GM23338 (cell line): ENCODE results near the gene PCBP3. TPM values are rescaled to one million over a fixed set of nuclear protein-coding genes. Genes with fewer than 3 reads are reported as not detected.

Experiments used
- ATAC-seq: fragments of 200-7000 bp; cut with Tn5 transposase; 3 replicates; pipeline ENCODE4 v1.9.1; 2020
- DNase-seq: peaks from one replicate; pipeline ENCODE4 v3.0.0-alpha.2; 2015; ENCODE audit warnings: low spot score
- H2AFZ ChIP-seq: fragments of 200-600 bp; sonication (generic); 2 replicates; pipeline ENCODE4 v1.8.0; 2016; ENCODE audit warnings: antibody characterized with exemption, mild to moderate bottlenecking, moderate library complexity
- H3F3A ChIP-seq: fragments of 200-600 bp; sonication (generic); replicated peaks from 2 replicates; pipeline ENCODE4 v1.8.0; 2017; ENCODE audit warnings: antibody characterized with exemption, mixed run types, low read depth
- H3K27ac ChIP-seq: fragments of 200-600 bp; sonication (generic); 2 replicates; pipeline ENCODE4 v1.6.1; 2016; ENCODE audit warnings: low read depth
- H3K27me3 ChIP-seq: fragments of 200-600 bp; sonication (generic); 2 replicates; pipeline ENCODE4 v1.8.0; 2016; ENCODE audit warnings: mild to moderate bottlenecking, mixed run types, moderate library complexity; ENCODE audit not compliant: insufficient read depth
- H3K36me3 ChIP-seq: fragments of 200-600 bp; sonication (generic); 2 replicates; pipeline ENCODE4 v1.8.0; 2016; ENCODE audit warnings: mild to moderate bottlenecking; ENCODE audit not compliant: insufficient read depth
- H3K4me1 ChIP-seq: fragments of 200-600 bp; sonication (generic); 2 replicates; pipeline ENCODE4 v1.8.0; 2016; ENCODE audit warnings: mild to moderate bottlenecking, moderate library complexity; ENCODE audit not compliant: insufficient read depth
- H3K4me2 ChIP-seq: fragments of 200-600 bp; sonication (generic); 2 replicates; pipeline ENCODE4 v1.7.1; 2017; ENCODE audit warnings: mixed run types
- H3K4me3 ChIP-seq: fragments of 200-600 bp; sonication (generic); 2 replicates; pipeline ENCODE4 v1.6.1; 2016; ENCODE audit warnings: mixed run types
- H3K79me2 ChIP-seq: fragments of 200-600 bp; sonication (generic); replicated peaks from 2 replicates; pipeline ENCODE4 v1.8.0; 2017; ENCODE audit warnings: mild to moderate bottlenecking; ENCODE audit not compliant: insufficient read depth
- H3K9me2 ChIP-seq: fragments of 200-600 bp; sonication (generic); 2 replicates; pipeline ENCODE4 v1.8.0; 2017; ENCODE audit not compliant: insufficient read depth
- H4K20me1 ChIP-seq: fragments of 200-600 bp; sonication (generic); replicated peaks from 2 replicates; pipeline ENCODE4 v1.8.0; 2017; ENCODE audit warnings: mild to moderate bottlenecking; ENCODE audit not compliant: insufficient read depth
- H3K27ac Mint-ChIP-seq: 2 replicates; pipeline ENCODE4 v1.8.0; 2020; ENCODE audit warnings: inconsistent platforms, mild to moderate bottlenecking, moderate library complexity, mixed read lengths
- H3K27me3 Mint-ChIP-seq: 3 replicates; pipeline ENCODE4 v1.8.0; 2022; ENCODE audit warnings: low read depth, mild to moderate bottlenecking, moderate library complexity, mixed read lengths, inconsistent platforms; ENCODE audit not compliant: insufficient read depth, poor library complexity
- H3K36me3 Mint-ChIP-seq: 3 replicates; pipeline ENCODE4 v1.8.0; 2021; ENCODE audit warnings: low read depth, mild to moderate bottlenecking, inconsistent platforms, moderate library complexity, mixed read lengths
- H3K4me1 Mint-ChIP-seq: 3 replicates; pipeline ENCODE4 v1.8.0; 2020; ENCODE audit warnings: mild to moderate bottlenecking, inconsistent platforms, mixed read lengths
- H3K4me3 Mint-ChIP-seq: 3 replicates; pipeline ENCODE4 v1.8.0; 2021; ENCODE audit warnings: moderate library complexity, mild to moderate bottlenecking, inconsistent platforms, mixed read lengths
- H3K9me3 Mint-ChIP-seq: 3 replicates; pipeline ENCODE4 v1.8.0; 2020; ENCODE audit warnings: moderate library complexity, mild to moderate bottlenecking, inconsistent platforms, mixed read lengths
- CREB1 ChIP-seq: fragments of 250-450 bp; sonication (Bioruptor Pico); IDR thresholded peaks from 2 replicates; pipeline ENCODE4 v1.5.0; 2020; ENCODE audit warnings: low read depth, mild to moderate bottlenecking, moderate library complexity
- EZH2 ChIP-seq: fragments of 200-600 bp; sonication (generic); IDR thresholded peaks from one replicate; pipeline ENCODE4 v1.8.0; 2017; ENCODE audit warnings: antibody characterized with exemption, mild to moderate bottlenecking, low read depth; ENCODE audit not compliant: unreplicated experiment
- EZH2phosphoT487 ChIP-seq: fragments of 200-600 bp; sonication (generic); IDR thresholded peaks from one replicate; pipeline ENCODE4 v1.8.1; 2018; ENCODE audit warnings: antibody characterized with exemption; ENCODE audit not compliant: unreplicated experiment
- JUNB ChIP-seq: IDR thresholded peaks from one replicate; pipeline ENCODE4 v1.6.1; 2016; ENCODE audit warnings: antibody characterized with exemption; ENCODE audit not compliant: unreplicated experiment
- NANOG ChIP-seq: IDR thresholded peaks from 2 replicates; pipeline ENCODE4 v1.6.1; 2016; ENCODE audit warnings: antibody characterized with exemption, borderline replicate concordance
- POLR2AphosphoS5 ChIP-seq: IDR thresholded peaks from 2 replicates; pipeline ENCODE4 v1.6.1; 2016; ENCODE audit warnings: antibody characterized with exemption, low read depth
- ZNF114 ChIP-seq: fragments of 250-450 bp; sonication (Bioruptor Pico); IDR thresholded peaks from 2 replicates; pipeline ENCODE4 v1.5.0; 2020; ENCODE audit warnings: mild to moderate bottlenecking, moderate library complexity
- polyA plus RNA-seq: library from polyadenylated mRNA; unstranded; fragments of >200 nt; fragmentation: Nextera tagmentation; extraction: Ambion mirVana; gene quantifications from 2 replicates; pipeline ENCODE4 v1.2.1, GENCODE V29; 2016
- total RNA-seq: library from RNA; depleted of rRNA; stranded (reverse); fragments of >200 nt; shearing (Covaris generic); gene quantifications from 2 replicates; pipeline ENCODE4 v1.2.3, GENCODE V29; 2014
- TF ChIP-seq, protein P1 (sequence below), 2 experiments: fragments of 200-600 bp in 1 of 2; sonication (generic) in 1 of 2; conservative IDR thresholded peaks; 2 replicates each; pipeline versions ENCODE4 v1.5.1 to v1.6.1; 2016 to 2017; ENCODE audit warnings: antibody characterized with exemption in 2 of 2, low read depth in 2 of 2, mild to moderate bottlenecking in 2 of 2, moderate library complexity in 1 of 2
- TF ChIP-seq, protein P2 (sequence below): fragments of 250-450 bp; sonication (Bioruptor Pico); IDR thresholded peaks from 2 replicates; pipeline ENCODE4 v1.5.0; 2020; ENCODE audit warnings: mild to moderate bottlenecking, moderate library complexity
- TF ChIP-seq, protein P3 (sequence below): IDR thresholded peaks from one replicate; pipeline ENCODE4 v1.6.1; 2018; ENCODE audit warnings: antibody characterized with exemption; ENCODE audit not compliant: unreplicated experiment
- TF ChIP-seq, protein P4 (sequence below): IDR thresholded peaks from 2 replicates; pipeline ENCODE4 v1.6.1; 2016; ENCODE audit warnings: antibody characterized with exemption

The PCBP3 gene
- total and polyA plus RNA-seq, 2 experiments from 2014 or later = 7.1 to 9.1 TPM

DNA sequence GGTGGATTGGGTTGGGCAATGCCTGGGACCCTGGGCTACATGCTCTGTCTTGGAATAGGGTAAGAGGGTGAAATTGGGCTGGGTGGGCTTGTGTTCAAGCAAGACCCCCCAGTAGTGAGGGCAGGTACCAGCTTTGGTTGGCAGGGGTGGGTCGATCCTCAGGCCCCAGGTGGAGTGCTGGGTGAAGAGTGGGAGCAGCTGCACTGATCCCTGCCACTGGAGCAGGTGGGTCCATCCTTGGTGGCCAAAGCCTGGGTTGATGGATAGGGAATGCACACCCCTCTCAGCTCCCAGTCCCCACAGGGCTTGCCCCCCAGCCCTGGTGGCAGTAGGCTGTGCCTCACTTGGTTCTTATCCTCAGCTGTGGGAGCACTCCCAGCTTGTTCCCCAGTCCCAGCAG is 135.2 kb downstream of the PCBP3 start:
- Mint-ChIP-seq H3K4me3 (no peak overlapping the region), H3K9me3 (peaks cover 3% of the 10 kb centered on the region; the same call in 1 of the 3 replicates), H3K27ac (no peak overlapping the region), H3K36me3 (peaks cover 2% of the 10 kb centered on the region; the same call in 1 of the 3 replicates), H3K4me1 (no peaks in the 10 kb centered on the region; the same call in 2 of the 3 replicates), H3K27me3 (peaks cover 6% of the 10 kb centered on the region)
- H3F3A ChIP-seq = no peaks in the 10 kb centered on the region
- H3K27me3 ChIP-seq = no peaks in the 10 kb centered on the region
- H3K36me3 ChIP-seq = no peaks in the 10 kb centered on the region
- no peaks in the 10 kb centered on the region for H3K79me2 ChIP-seq
- no peak overlapping the region for H2AFZ ChIP-seq
- no peak overlapping the region for H3K4me2 ChIP-seq
- H3K9me2 ChIP-seq = no peaks in the 10 kb centered on the region
- H4K20me1 ChIP-seq = no peaks in the 10 kb centered on the region
- no peak for TF ChIP-seq POLR2AphosphoS5
- TF ChIP-seq, protein P1, sequence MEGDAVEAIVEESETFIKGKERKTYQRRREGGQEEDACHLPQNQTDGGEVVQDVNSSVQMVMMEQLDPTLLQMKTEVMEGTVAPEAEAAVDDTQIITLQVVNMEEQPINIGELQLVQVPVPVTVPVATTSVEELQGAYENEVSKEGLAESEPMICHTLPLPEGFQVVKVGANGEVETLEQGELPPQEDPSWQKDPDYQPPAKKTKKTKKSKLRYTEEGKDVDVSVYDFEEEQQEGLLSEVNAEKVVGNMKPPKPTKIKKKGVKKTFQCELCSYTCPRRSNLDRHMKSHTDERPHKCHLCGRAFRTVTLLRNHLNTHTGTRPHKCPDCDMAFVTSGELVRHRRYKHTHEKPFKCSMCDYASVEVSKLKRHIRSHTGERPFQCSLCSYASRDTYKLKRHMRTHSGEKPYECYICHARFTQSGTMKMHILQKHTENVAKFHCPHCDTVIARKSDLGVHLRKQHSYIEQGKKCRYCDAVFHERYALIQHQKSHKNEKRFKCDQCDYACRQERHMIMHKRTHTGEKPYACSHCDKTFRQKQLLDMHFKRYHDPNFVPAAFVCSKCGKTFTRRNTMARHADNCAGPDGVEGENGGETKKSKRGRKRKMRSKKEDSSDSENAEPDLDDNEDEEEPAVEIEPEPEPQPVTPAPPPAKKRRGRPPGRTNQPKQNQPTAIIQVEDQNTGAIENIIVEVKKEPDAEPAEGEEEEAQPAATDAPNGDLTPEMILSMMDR (conservative IDR thresholded peaks at IDR 0.05; ENCODE audit: low read depth in 2 of 2) = no peak
- no peak for TF ChIP-seq EZH2phosphoT487
- TF ChIP-seq, protein P2, sequence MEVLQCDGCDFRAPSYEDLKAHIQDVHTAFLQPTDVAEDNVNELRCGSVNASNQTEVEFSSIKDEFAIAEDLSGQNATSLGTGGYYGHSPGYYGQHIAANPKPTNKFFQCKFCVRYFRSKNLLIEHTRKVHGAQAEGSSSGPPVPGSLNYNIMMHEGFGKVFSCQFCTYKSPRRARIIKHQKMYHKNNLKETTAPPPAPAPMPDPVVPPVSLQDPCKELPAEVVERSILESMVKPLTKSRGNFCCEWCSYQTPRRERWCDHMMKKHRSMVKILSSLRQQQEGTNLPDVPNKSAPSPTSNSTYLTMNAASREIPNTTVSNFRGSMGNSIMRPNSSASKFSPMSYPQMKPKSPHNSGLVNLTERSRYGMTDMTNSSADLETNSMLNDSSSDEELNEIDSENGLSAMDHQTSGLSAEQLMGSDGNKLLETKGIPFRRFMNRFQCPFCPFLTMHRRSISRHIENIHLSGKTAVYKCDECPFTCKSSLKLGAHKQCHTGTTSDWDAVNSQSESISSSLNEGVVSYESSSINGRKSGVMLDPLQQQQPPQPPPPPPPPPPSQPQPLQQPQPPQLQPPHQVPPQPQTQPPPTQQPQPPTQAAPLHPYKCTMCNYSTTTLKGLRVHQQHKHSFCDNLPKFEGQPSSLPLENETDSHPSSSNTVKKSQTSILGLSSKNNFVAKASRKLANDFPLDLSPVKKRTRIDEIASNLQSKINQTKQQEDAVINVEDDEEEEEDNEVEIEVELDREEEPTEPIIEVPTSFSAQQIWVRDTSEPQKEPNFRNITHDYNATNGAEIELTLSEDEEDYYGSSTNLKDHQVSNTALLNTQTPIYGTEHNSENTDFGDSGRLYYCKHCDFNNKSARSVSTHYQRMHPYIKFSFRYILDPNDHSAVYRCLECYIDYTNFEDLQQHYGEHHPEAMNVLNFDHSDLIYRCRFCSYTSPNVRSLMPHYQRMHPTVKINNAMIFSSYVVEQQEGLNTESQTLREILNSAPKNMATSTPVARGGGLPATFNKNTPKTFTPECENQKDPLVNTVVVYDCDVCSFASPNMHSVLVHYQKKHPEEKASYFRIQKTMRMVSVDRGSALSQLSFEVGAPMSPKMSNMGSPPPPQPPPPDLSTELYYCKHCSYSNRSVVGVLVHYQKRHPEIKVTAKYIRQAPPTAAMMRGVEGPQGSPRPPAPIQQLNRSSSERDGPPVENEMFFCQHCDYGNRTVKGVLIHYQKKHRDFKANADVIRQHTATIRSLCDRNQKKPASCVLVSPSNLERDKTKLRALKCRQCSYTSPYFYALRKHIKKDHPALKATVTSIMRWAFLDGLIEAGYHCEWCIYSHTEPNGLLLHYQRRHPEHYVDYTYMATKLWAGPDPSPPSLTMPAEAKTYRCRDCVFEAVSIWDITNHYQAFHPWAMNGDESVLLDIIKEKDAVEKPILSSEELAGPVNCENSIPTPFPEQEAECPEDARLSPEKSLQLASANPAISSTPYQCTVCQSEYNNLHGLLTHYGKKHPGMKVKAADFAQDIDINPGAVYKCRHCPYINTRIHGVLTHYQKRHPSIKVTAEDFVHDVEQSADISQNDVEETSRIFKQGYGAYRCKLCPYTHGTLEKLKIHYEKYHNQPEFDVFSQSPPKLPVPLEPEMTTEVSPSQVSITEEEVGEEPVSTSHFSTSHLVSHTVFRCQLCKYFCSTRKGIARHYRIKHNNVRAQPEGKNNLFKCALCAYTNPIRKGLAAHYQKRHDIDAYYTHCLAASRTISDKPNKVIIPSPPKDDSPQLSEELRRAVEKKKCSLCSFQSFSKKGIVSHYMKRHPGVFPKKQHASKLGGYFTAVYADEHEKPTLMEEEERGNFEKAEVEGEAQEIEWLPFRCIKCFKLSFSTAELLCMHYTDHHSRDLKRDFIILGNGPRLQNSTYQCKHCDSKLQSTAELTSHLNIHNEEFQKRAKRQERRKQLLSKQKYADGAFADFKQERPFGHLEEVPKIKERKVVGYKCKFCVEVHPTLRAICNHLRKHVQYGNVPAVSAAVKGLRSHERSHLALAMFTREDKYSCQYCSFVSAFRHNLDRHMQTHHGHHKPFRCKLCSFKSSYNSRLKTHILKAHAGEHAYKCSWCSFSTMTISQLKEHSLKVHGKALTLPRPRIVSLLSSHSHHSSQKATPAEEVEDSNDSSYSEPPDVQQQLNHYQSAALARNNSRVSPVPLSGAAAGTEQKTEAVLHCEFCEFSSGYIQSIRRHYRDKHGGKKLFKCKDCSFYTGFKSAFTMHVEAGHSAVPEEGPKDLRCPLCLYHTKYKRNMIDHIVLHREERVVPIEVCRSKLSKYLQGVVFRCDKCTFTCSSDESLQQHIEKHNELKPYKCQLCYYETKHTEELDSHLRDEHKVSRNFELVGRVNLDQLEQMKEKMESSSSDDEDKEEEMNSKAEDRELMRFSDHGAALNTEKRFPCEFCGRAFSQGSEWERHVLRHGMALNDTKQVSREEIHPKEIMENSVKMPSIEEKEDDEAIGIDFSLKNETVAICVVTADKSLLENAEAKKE (CRISPR knock-in tag) = no peak
- no peak for TF ChIP-seq CREB1 (CRISPR knock-in tag)
- TF ChIP-seq, protein P3, sequence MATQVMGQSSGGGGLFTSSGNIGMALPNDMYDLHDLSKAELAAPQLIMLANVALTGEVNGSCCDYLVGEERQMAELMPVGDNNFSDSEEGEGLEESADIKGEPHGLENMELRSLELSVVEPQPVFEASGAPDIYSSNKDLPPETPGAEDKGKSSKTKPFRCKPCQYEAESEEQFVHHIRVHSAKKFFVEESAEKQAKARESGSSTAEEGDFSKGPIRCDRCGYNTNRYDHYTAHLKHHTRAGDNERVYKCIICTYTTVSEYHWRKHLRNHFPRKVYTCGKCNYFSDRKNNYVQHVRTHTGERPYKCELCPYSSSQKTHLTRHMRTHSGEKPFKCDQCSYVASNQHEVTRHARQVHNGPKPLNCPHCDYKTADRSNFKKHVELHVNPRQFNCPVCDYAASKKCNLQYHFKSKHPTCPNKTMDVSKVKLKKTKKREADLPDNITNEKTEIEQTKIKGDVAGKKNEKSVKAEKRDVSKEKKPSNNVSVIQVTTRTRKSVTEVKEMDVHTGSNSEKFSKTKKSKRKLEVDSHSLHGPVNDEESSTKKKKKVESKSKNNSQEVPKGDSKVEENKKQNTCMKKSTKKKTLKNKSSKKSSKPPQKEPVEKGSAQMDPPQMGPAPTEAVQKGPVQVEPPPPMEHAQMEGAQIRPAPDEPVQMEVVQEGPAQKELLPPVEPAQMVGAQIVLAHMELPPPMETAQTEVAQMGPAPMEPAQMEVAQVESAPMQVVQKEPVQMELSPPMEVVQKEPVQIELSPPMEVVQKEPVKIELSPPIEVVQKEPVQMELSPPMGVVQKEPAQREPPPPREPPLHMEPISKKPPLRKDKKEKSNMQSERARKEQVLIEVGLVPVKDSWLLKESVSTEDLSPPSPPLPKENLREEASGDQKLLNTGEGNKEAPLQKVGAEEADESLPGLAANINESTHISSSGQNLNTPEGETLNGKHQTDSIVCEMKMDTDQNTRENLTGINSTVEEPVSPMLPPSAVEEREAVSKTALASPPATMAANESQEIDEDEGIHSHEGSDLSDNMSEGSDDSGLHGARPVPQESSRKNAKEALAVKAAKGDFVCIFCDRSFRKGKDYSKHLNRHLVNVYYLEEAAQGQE = no peak
- no peak for TF ChIP-seq NANOG
- no peak for TF ChIP-seq JUNB
- TF ChIP-seq, protein P4, sequence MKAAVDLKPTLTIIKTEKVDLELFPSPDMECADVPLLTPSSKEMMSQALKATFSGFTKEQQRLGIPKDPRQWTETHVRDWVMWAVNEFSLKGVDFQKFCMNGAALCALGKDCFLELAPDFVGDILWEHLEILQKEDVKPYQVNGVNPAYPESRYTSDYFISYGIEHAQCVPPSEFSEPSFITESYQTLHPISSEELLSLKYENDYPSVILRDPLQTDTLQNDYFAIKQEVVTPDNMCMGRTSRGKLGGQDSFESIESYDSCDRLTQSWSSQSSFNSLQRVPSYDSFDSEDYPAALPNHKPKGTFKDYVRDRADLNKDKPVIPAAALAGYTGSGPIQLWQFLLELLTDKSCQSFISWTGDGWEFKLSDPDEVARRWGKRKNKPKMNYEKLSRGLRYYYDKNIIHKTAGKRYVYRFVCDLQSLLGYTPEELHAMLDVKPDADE = no peak
- TF ChIP-seq ZNF114 (CRISPR knock-in tag) = no peak
- no peak for TF ChIP-seq EZH2
- no peak overlapping the region for H3K27ac ChIP-seq
- H3K4me3 ChIP-seq = no peak overlapping the region
- H3K4me1 ChIP-seq = no peaks in the 10 kb centered on the region
- ATAC-seq (no peak), DNase-seq (no peak)
